Measurements from ENCODE around the gene ACTR3C.
"Not testable (repeated sequence)": the region's sequence is repeated elsewhere in the genome, so short reads cannot be mapped to it uniquely, and the experiment has no call there.

DNA sequence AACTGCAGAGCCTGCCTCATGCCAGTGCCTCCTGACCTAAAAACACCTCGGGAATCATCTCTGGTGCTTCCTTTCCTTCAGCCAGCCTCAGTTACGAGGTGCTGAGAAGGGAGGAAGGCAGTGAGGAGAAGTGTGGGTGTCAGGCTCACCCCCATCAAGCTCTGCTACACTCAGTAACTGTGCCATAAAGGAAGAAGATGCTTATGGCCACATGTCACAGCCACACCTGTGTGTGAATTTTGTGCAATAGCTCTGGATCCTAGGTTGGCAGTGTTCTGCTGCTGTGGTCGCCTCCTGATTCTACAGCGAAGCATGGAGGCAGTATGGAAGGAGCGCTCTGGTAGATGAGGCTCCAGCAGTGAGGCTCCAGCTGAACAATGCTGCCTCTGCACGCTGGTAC is 34.5 kb downstream of the ACTR3C start:
- TF ChIP-seq, protein P1, sequence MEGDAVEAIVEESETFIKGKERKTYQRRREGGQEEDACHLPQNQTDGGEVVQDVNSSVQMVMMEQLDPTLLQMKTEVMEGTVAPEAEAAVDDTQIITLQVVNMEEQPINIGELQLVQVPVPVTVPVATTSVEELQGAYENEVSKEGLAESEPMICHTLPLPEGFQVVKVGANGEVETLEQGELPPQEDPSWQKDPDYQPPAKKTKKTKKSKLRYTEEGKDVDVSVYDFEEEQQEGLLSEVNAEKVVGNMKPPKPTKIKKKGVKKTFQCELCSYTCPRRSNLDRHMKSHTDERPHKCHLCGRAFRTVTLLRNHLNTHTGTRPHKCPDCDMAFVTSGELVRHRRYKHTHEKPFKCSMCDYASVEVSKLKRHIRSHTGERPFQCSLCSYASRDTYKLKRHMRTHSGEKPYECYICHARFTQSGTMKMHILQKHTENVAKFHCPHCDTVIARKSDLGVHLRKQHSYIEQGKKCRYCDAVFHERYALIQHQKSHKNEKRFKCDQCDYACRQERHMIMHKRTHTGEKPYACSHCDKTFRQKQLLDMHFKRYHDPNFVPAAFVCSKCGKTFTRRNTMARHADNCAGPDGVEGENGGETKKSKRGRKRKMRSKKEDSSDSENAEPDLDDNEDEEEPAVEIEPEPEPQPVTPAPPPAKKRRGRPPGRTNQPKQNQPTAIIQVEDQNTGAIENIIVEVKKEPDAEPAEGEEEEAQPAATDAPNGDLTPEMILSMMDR (conservative IDR thresholded peaks at IDR 0.05; ENCODE audit: low read length), result not testable (repeated sequence)
- not testable (repeated sequence) for TF ChIP-seq EZH2phosphoT487 (IDR thresholded peaks at IDR 0.05; ENCODE audit: borderline replicate concordance, low read depth, low read length)
